ENCODE measurements around the gene CCNDBP1.

DNA sequence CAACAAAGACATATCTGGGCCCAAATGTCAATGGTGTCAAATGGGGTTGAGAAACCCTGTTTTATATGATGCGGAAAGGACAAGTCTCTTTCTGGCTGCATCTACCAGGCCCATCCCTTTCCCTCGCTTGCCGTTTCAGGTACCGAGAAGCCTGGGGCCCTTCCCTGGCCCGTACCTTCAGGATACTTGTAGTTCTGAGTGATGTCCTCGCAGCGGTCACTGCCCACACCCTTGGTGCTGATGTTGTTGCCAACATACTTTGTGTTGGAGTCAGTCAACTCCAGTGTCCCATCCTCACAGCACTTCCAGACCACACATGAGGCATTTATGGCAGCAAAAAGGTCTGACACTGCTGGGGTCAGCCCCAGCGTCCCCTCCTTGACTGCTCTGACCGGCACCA lies 21.8 kb downstream of the CCNDBP1 start:
- TF ChIP-seq BACH1 (IDR thresholded peaks at IDR 0.05; ENCODE audit: low read length), result no peak
- TF ChIP-seq POLR2AphosphoS5 (IDR thresholded peaks at IDR 0.05; ENCODE audit: low read depth, low read length), result no peak
- TF ChIP-seq CTCF (IDR thresholded peaks at IDR 0.05; ENCODE audit: control extremely low read depth in 1 of 3, insufficient read depth in 1 of 3, low read depth in 1 of 3, low read length in 3 of 3), result no peak
- TF ChIP-seq CREB1 (IDR thresholded peaks at IDR 0.05), result no peak
- no peak for TF ChIP-seq POLR2A (IDR thresholded peaks at IDR 0.05; ENCODE audit: control extremely low read depth in 1 of 2, low read depth in 2 of 2, low read length in 2 of 2)
- TF ChIP-seq EZH2 (IDR thresholded peaks at IDR 0.05; ENCODE audit: low read depth, low read length, severe bottlenecking), result no peak
- TF ChIP-seq TBP (IDR thresholded peaks at IDR 0.05; ENCODE audit: low read depth, low read length), result no peak
- no peak for TF ChIP-seq CHD1 (IDR thresholded peaks at IDR 0.05; ENCODE audit: low read depth, low read length)

Data from H1 (cell line).